GM21390 (cell line): Measurements from ENCODE around the gene CAPZA1.
"Not testable (repeated sequence)": the region's sequence is repeated elsewhere in the genome, so short reads cannot be mapped to it uniquely, and the experiment has no call there.

Source experiments
- ATAC-seq: cut with Tn5 transposase; IDR thresholded peaks from one replicate; pipeline ENCODE4 v1.9.1; 2021; ENCODE audit not compliant: unreplicated experiment

CAPZA1 gene

DNA sequence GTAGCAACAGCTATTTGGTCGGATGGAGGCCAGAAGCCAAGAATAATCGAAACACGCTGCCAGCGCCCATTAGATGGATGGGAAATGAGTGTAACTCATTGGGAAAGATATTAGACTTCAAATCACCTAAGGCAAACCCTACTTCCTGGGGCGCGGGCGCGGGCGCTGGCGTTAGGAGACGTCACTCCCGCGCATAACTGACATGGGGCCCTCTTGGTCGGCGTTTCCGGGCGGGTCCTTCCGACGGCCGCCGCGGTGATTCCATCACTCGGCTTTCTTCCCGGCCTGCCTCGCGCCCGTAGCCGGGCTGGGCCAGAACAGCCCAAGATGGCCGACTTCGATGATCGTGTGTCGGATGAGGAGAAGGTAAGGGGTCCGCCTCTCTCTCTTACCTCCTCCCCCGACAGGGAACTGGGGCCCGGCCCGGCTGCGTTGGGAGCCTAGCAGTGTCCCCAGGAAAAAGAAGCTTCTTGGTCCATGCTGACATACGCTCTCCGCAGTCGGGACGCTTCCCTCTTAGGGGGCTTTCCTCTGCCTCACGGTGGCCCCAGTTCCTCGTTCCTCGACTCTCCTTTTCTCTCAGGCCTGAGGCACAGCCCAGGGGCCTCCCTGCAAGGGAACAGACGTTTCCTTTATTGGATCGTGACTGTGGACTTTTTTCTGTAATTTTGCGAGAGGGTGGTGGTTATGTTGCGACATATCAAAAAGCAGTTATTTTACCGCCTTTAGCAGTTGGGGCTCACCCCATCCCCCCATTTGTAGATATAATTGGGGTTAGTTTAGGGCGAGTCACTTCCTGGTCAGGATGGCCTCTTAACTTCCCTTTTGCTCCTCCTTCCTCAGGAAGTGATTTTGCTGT lies at the start of gene CAPZA1:
Gene CAPZA1 (plus strand): TSS at position 315 of the 859 bp plus-strand sequence. CDS start 13 bp downstream, at position 328.
- ATAC-seq = peak; percentile 80

DNA sequence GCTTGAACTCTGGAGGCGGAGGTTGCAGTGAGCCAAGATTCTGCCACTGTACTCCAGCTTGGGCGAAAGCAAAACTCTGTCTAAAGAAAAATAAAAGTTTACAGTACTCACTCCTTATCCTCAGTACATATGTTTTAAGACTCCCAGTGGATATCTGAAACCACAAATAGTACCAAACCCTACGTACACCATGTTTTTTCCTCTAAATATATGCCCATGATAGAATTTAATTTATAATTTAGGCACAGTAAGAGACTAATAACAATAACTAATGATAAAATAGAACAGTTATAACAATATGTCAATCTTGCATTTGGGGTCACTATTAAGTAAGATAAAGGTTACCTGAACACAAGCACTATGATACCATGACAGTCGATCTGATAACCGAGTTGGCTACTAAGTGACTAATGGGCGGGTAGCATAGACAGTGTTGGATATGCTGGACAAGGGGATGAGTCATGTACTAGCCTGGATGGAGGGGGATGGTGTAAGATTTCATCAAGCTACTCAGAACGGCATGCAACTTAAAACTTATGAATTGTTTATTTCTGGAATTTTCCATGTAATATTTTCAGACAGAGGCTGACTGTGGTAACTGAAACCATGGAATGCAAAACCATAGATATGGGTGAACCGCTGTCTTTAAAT lies 44.4 kb upstream of the CAPZA1 start:
- ATAC-seq = no peak

DNA sequence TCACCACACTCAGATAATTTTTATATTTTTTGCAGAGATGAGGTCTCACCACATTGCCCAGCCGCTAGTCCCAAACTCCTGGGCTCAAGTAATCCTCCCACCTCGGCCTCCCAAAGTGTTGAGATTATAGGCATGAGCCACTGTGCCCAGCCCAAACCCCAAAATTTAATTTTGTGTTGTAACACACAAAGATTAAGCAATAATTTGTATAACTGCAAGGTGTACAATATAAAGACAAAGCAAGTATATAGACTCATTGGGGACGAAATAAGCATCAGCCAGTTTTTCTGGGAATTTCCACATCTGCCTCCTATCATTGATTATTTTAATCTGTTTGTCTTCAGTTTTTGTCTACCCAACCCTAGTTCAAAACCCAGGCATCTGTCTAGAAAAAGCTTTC lies 43.4 kb upstream of the CAPZA1 start:
- ATAC-seq = no peak

DNA sequence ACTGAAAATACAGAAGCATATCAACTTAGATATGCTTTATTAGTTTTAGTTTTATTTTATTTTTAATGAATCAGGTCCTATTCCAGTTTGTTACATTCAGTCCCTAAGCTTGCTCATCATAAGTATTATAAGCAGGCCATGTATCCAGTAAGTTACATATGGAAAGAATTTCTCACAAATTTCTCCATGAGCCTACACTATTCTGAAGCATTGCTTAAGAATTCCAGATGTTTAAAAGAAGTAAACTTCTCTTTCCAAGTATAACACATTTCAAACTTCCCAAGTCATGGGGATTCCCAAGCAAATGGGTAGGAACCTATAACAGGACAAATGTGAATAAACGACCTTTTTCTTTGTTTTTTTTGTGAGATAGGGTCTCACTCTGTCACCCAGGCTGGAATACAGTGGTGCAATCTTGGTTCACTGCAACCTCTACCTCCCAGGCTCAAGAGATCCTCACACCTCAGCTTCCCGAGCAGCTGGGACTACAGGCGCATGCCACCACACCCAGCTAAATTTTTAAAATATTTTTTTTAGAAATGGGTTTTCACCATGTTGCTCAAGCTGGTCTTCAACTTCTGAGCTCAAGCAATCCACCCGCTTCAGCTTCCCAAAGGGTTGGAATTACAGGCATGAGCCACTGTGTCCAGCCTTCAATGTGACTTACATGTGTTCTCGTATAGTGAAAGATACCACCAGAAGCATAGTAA lies 39.7 kb upstream of the CAPZA1 start:
- ATAC-seq = no peak

DNA sequence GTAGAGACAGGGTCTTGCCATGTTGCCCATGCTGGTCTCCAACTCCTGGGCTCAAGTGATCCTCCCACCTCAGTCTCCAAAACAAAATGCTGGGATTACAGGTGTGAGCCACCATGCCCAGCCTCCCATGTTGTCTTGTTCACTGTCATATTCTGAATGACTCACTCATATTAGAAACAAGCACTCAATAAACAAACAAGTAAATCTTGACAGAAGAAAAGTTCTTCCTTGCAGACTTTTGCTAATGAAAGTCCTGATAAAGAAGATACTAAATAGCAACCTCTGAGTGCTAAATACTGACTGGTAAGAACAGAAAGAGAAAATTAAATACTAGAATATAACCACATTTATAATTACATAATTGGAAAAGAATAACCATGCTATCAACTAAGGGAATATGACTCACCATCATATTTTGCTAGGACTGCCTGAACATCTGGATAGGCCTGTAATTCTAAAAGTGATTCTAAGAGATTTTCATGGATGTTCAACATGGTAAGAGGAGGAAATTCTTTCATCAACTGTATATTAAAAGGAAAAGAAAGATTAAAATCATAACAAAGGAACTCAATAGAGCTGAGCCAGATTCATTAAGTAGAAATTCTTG lies 37.9 kb upstream of the CAPZA1 start:
- no peak for ATAC-seq

DNA sequence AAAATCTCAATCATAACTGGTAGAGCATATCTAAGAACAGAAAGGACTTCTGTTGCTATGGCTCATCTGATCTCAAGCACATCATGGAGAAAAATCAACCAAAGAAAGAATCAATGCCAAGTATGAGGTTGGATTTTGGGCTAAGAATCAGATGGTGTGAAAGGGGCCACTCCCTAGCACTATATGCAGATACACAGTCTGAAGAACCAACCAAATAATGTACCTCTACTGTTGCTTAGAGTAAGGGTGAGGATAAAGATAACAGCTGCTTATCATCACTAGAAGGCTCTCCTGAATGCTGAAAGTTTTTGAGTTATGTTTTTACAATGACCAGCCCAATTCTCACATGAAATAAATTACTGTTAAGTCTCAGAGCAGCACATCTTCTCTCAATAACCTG lies 36.3 kb upstream of the CAPZA1 start:
- no peak for ATAC-seq

DNA sequence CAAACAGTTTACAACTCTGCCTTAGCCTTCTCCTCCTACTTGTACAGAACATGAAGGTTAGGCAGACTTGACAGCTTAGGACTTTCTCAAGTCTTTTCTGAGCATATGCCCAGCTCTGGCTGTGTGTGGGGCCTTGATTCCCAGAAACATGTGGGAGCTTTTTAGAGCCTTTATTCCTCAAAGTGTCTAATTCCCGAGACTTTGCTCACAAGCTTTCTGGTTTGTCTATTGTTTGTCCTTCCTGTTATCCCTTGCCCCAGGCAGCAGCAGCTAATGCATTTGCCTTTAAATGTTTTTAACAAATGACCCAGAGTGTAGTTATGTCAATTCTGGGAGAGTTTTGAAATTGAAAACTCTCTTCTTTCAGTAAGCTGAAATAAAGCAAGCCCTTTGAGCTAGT lies 29.9 kb upstream of the CAPZA1 start:
- no peak for ATAC-seq

DNA sequence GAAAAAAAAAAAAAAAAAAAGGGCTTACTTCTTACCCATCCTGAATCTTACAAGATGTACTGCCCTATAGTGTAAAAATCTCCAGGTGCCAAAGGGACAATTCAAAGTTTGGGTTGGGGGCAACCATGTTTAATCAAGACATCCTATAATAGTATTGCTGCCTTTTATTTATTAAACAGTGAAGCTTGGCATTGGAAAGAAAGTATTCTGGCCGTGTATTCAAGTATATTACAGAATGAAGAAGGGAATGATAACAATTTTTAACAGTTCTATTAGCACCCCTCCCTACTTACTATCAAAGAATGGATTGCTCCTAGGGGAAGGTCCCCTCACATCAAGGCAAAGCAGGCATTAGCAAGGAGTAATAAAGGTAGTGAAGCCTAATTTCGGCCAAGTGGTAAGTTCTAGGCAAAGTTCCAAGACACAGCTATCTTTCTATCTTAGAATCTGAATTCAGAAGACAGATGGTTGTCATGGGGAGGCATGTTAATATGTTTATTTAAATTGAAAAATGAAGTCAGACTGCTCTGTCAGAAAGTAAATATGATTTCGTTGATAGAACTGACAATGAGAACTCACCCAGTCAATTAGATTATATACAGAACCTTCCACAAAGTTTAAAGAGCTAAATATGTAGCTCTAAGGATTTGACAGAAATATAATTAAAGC lies 25.3 kb upstream of the CAPZA1 start:
- no peak for ATAC-seq

DNA sequence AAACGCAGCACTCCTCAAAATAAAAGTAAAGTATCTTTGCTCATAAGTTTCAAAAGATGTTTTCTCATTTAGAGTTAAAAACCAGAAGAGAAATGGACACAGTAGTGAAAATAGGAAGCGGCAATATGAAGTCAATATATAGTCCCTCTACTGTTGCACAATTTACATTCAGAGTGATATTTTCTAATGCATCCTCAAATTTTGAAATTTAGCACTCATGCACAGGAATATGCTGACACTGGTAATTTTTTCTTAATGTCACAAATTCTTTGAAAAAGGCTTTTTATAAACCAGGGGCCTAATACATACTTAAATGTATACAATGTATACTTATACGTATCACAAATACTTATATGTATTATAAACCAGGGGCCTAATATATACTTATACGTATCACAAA lies 20.2 kb upstream of the CAPZA1 start:
- no peak for ATAC-seq

DNA sequence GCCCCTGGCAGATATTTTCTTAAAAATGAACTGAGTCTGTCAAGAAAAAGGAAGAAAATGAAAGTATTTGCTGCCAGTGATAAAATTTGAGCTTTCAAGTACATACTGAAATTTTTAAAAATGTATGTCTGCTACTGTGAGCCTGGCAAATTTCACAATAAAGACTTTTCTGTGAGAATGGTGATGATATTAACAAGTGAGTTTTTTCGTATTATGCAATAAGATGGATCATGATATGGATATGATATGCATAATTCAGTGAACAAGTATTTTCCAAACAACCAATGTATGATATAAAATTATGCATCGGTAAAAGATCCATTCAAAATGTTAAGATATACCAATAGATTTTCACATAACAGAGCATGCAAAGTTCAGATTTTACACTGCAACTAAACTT lies 16.6 kb upstream of the CAPZA1 start:
- no peak for ATAC-seq

DNA sequence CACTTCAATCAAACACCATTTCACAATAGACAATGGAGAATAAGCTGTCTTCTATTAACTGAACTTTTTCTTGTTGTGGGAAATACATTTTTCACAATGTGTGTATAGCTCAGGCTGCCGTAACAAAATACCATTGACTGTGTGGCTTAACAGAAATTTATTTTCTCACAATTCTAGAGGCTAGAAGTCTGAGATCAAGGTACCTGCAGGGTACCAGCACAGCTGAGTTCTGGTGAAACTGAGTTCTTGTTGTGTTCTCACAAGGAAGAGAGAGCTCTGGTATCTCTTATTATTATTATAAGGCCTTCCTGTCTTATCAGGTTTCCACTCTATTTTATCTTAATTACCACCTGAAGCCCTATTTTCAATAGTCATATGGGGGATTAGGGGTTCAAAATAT lies 16.1 kb upstream of the CAPZA1 start:
- no peak for ATAC-seq

DNA sequence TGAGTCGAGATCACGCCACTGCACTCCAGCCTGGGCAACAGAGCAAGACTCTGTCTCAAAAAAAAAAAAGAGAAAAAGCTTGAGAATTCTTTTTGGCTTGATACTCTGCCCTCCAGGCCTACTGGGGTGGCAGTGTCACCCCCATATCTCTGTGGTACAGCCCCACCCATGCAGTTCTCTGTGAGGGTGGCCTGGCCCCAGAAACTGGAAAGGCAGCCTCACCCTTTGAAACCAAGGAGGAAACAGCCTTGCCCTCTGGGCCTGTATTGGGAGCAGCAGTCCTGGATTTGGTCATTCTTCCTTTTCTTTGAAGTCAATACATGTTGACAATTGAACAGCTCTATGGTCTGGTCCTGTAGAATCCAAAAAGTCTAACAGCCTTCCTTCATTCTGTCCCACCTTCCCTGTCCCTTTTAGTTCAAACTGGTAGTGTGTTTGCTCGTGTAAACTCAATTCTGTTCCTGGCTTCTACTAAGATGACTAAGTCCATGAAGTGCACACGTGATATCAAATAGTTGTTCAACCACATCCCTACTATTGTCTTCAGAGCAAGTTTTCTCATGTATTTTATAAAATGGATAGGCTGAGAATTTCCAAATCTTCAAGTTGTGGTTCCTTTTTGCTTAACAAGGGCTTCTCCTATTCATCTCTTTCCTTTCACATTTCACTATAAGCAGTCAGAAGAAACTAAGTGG lies 13.9 kb upstream of the CAPZA1 start:
- ATAC-seq = no peak

DNA sequence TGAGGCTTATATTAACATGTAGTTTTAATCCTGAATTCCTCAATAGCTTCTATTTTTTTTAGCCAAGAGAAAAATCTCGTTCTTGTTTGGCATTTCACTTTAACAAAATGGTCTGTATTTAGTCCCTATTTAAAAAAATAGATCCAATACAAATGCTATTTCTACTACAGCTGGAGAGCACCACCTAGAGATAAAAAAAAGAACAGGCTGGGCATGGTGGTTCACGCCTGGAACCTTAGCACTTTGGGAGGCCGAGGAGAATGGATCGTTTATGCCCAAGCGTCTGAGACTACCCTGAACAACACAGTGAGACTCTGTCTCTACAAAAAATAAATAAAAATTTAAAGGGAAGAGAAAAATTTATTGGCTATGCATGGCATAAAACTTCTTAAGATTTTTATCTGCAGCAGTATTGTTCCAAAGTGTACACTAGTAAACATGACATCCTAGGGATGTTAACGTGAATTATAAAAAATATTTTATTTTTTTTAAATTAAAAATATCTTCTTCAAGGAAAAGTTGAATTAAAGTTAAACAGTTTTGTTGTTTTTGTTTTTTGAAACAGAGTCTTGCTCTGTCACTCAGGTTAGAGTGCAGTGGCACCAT lies 5.1 kb upstream of the CAPZA1 start:
- ATAC-seq = no peak

DNA sequence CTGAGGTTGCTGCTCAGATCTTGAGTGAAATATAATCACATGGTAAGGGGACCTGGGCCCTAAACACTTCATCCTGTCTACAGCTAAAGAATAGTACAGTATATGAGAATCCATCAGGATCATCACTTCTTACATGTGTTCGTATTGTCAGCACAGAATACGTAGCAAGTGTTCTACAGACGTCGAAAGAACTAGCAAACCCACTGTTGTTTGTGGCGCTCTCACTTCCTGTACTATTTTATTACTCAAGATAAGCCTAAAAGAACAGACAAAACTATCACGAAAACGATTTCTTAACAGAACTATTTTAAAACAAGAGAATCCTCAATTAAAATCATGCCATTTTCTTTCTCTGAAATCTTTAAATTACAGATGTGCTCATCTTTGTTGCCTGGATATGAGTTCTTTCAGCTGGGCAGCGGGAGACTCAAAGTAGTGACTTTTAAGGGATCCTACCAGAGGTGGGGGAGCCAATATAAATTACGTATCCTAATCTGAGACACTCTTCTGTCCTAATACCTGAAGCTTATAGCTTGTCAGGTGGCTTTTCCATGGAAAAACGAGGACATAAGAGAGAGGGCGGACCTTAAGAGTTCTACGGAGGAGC lies 1.4 kb upstream of the CAPZA1 start:
- ATAC-seq = peak; percentile 26

DNA sequence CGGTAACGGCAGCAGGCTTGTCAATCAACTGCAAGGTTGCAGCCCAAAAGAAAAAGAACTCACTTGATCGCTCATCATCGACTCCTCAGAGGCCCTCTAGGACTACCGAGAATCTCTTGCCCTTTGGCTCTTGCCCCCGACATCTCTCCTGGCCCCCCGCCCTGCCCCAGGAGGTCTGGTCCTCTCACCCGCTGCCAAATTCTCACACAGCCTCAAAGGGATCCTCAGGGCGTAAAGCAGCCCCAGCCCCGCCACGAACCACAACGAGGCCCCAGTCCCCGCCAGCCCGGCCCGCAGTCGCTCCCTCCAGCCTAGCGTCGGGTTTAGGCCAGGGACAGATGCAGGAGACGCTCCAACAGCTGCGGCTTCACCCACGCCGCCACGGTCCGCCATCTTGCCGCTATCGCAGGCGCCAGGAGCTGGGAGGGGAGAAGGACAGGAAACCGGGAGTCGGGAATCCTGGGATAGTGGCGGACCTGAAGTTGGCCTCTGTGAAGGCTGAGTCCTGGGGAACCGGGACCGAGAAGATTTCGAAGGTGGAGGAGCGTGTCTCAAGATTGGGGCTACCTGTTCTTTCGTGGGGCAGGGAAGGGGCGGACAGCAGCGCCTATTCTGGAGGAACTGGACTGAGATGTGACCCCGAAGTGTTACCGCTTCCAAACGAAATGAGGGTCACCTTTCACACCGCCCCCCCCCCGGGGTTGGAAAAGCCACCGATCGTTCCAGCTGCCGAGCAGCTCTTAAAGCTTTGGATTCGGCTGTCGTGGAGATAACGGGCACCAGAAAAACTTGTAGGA lies 713 bp upstream of the CAPZA1 start, which contains the start of gene ST7L:
Gene ST7L (minus strand): TSS at position 421 of the 797 bp plus-strand sequence. CDS start 28 bp downstream, at position 393.
- ATAC-seq = no peak

DNA sequence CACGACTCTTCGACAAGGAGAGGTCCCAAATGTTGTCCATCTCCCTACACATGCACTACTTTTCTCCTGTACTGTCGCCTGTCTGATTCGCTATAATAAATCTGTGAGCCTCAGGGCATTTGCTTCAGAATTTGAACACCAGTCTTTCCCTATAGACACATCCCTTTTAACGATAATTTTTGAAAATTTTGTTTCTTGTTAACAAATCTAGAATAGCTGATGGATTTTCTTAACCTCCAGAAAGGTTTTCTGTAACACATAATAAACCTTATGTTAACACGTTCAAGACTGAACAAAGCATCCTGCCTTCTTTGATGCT lies 704 bp downstream of the CAPZA1 start:
- ATAC-seq = no peak

DNA sequence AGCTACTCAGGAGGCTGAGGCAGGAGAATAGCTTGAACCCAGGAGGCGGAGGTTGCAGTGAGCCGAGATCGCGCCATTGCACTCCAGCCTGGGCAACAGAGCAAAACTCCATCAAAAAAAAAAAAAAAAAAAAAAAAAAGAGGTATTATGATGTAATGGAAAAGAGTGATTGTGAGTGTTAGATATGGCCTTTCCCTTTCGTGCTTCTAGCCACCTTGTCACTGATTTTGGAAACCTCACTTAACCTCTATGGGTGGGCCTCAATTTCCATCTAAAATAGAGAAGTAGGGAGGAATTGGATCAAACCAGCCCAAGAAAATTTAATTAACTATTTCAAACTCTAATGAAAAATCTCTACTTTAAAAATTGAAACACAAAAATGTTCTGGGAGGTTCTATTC lies 4.9 kb downstream of the CAPZA1 start:
- not testable (repeated sequence) for ATAC-seq

DNA sequence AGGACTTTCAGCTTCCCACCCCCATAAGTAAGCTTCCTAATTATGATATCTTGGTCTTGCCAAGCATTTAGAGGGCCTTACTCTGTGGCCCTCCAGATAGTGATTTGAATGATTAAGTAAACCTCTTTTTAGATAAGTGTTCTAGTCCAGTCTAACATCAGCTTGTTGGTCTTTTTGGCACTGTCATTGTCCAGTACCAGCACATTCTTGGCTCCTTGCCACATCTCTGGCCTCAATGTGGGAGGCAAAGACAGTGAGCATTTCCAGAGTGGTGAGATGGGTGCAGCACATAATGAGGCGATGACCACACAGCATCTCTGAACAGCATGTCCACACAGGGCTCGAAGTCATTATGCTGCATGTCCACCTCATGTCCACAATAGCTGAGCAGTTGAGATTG lies 6.1 kb downstream of the CAPZA1 start:
- no peak for ATAC-seq

DNA sequence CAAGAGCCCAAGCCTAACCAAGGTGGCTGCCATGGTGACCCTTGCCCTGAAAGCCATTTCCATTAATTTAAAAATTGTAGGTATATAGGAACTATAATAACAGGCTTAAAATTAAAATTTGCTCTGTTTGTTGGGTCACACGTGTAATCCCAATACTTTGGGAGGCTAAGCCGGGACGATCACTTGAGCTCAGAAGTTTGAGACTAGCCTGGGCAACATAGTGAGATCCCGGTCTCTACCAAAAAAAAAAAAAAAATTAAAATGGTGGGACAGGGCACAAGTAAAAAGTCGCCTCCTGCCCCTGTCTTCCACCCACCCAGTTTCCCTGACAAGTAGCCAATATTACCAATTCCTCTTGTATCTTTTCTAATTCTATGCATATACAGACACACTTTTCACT lies 6.6 kb downstream of the CAPZA1 start:
- ATAC-seq = no peak
